Breast epithelium (tissue), 3 donors: ENCODE data around the gene MTUS2.

Experiments used
- POLR2A ChIP-seq: fragments of 450-650 bp; IDR thresholded peaks from one replicate; pipeline ENCODE4 v1.6.1; 2016; ENCODE audit warnings: antibody characterized with exemption, mild to moderate bottlenecking, moderate library complexity
- TF ChIP-seq, protein P1 (sequence below), 3 donors: fragments of 450-650 bp; IDR thresholded peaks; one replicate each; pipeline ENCODE4 v1.5.1; 2016 to 2017; ENCODE audit warnings: antibody characterized with exemption in 3 of 3, mild to moderate bottlenecking in 3 of 3, moderate library complexity in 3 of 3

DNA sequence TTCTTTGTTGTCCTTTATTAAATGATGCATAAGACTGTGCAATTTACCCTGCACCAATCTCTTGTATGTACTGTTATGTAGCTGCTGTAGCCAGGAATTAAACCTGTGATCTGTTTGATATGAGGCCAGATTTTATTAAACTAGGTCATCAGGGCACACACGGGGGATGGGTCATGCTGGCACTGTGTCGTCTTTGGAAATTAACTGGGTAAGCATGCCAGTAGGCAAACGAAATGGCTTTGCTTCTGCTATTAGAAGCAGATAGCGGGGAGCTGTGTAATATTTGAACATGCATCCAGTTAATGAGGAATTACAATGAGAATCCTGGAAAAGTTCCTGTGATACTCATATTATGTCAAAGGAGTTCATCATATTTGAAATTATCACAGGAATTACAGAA, 23.5 kb downstream of the MTUS2 start:
- TF ChIP-seq, protein P1, sequence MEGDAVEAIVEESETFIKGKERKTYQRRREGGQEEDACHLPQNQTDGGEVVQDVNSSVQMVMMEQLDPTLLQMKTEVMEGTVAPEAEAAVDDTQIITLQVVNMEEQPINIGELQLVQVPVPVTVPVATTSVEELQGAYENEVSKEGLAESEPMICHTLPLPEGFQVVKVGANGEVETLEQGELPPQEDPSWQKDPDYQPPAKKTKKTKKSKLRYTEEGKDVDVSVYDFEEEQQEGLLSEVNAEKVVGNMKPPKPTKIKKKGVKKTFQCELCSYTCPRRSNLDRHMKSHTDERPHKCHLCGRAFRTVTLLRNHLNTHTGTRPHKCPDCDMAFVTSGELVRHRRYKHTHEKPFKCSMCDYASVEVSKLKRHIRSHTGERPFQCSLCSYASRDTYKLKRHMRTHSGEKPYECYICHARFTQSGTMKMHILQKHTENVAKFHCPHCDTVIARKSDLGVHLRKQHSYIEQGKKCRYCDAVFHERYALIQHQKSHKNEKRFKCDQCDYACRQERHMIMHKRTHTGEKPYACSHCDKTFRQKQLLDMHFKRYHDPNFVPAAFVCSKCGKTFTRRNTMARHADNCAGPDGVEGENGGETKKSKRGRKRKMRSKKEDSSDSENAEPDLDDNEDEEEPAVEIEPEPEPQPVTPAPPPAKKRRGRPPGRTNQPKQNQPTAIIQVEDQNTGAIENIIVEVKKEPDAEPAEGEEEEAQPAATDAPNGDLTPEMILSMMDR (IDR thresholded peaks at IDR 0.05), result no peak
- TF ChIP-seq POLR2A, result no peak
